K562 (cell line): ENCODE results near the gene PLP2. TPM values are rescaled to one million over a fixed set of nuclear protein-coding genes. Genes with fewer than 3 reads are reported as not detected.

Experiments
- CEBPB ChIP-seq: fragments of 450-650 bp; IDR thresholded peaks from 2 replicates; pipeline ENCODE4 v1.6.1; 2016; ENCODE audit warnings: missing genetic modification characterization, missing compliant biosample characterization
- HDAC8 ChIP-seq: fragments of 450-650 bp; IDR thresholded peaks from 2 replicates; pipeline ENCODE4 v1.6.1; 2016; ENCODE audit warnings: mild to moderate bottlenecking, missing genetic modification characterization, moderate library complexity, missing compliant biosample characterization
- HIVEP1 ChIP-seq: fragments of 250-450 bp; sonication (Bioruptor Pico); IDR thresholded peaks from 2 replicates; pipeline ENCODE4 v1.4.0; 2020; ENCODE audit warnings: mild to moderate bottlenecking
- NONO ChIP-seq, 2 experiments: fragments of 200-400 bp in 1 of 2; fragments of 450-650 bp in 1 of 2; formaldehyde crosslinking in 1 of 2; IDR thresholded peaks; 2 replicates each; pipeline ENCODE4 v1.6.1; 2017; ENCODE audit warnings: low read depth in 2 of 2, mild to moderate bottlenecking in 2 of 2, moderate library complexity in 2 of 2, low read length in 1 of 2
- POLR2AphosphoS5 ChIP-seq: IDR thresholded peaks from 2 replicates; pipeline ENCODE4 v1.6.1; 2011; ENCODE audit warnings: mild to moderate bottlenecking, low read depth, low read length, moderate library complexity; ENCODE audit not compliant: control insufficient read depth, insufficient read depth
- RBFOX2 ChIP-seq: fragments of 200-400 bp; formaldehyde crosslinking; IDR thresholded peaks from 2 replicates; pipeline ENCODE4 v1.6.1; 2017; ENCODE audit warnings: low read depth, mild to moderate bottlenecking, low read length, moderate library complexity
- SOX6 ChIP-seq: fragments of 450-650 bp; IDR thresholded peaks from 2 replicates; pipeline ENCODE4 v1.6.1; 2014; ENCODE audit warnings: mild to moderate bottlenecking
- SP2 ChIP-seq: IDR thresholded peaks from 2 replicates; pipeline ENCODE4 v1.6.1; 2011; ENCODE audit warnings: mild to moderate bottlenecking, low read depth, low read length, moderate library complexity; ENCODE audit not compliant: poor library complexity, severe bottlenecking; ENCODE audit errors: extremely low read depth
- SUPT5H ChIP-seq: fragments of 450-650 bp; IDR thresholded peaks from 2 replicates; pipeline ENCODE4 v1.6.1; 2016
- TAF7 ChIP-seq: fragments of 450-650 bp; IDR thresholded peaks from 2 replicates; pipeline ENCODE4 v1.6.1; 2016; ENCODE audit warnings: missing genetic modification characterization, missing compliant biosample characterization
- ZBTB7A ChIP-seq: IDR thresholded peaks from 2 replicates; pipeline ENCODE4 v1.6.1; 2011; ENCODE audit warnings: low read depth, mild to moderate bottlenecking, low read length, moderate library complexity, borderline replicate concordance; ENCODE audit not compliant: control insufficient read depth
- polyA plus RNA-seq, 8 experiments: library from polyadenylated mRNA; depleted of rRNA in 4 of 8; stranded (reverse) in 5 of 8; unstranded in 3 of 8; fragments of >200 nt; fragmentation: Nextera tagmentation in 2 of 8; fragmentation: Illumina TruSeq in 1 of 8; extraction: Ambion mirVana in 2 of 8; extraction: Trizol in 1 of 8; gene quantifications; 2 replicates each; pipeline versions ENCODE4 v1.2.1 to v1.2.3, GENCODE V29; 2011 to 2014; ENCODE audit warnings: inconsistent platforms in 1 of 8, missing spikeins in 1 of 8
- total RNA-seq, 7 experiments: library from RNA; depleted of rRNA in 6 of 7; stranded (reverse); fragments of >200 nt in 6 of 7; fragmentation: Illumina TruSeq in 2 of 7; extraction: Trizol in 2 of 7; gene quantifications; 2 replicates each; pipeline versions ENCODE4 v1.2.1 to v1.2.3, GENCODE V29; 2011 to 2021; ENCODE audit warnings: low replicate concordance in 1 of 7
- TF ChIP-seq, protein P1 (sequence below), 2 experiments: IDR thresholded peaks; 2 replicates each; pipeline ENCODE4 v1.6.1; 2012; ENCODE audit warnings: improper control_type of control experiment in 2 of 2, low read depth in 2 of 2, low read length in 2 of 2, borderline replicate concordance in 1 of 2
- TF ChIP-seq, protein P2 (sequence below): fragments of 250-450 bp; sonication (Bioruptor Pico); IDR thresholded peaks from 2 replicates; pipeline ENCODE4 v1.5.0; 2020; ENCODE audit warnings: mild to moderate bottlenecking
- TF ChIP-seq, protein P3 (sequence below): sonication (generic); formaldehyde crosslinking; IDR thresholded peaks from 2 replicates; pipeline ENCODE4 v1.8.0; 2022; ENCODE audit warnings: missing genetic modification reagents, mild to moderate bottlenecking, moderate library complexity, borderline replicate concordance
- TF ChIP-seq, protein P4 (sequence below): sonication (generic); formaldehyde crosslinking; IDR thresholded peaks from 2 replicates; pipeline ENCODE4 v1.8.0; 2022; ENCODE audit warnings: mild to moderate bottlenecking, missing genetic modification reagents, borderline replicate concordance

Gene PLP2
- total and polyA plus RNA-seq, 9 of the 15 experiments (the other 6 are each of a cell fraction or from before 2014, with no cell fraction given): 34.7 to 236 (median 112) TPM

DNA sequence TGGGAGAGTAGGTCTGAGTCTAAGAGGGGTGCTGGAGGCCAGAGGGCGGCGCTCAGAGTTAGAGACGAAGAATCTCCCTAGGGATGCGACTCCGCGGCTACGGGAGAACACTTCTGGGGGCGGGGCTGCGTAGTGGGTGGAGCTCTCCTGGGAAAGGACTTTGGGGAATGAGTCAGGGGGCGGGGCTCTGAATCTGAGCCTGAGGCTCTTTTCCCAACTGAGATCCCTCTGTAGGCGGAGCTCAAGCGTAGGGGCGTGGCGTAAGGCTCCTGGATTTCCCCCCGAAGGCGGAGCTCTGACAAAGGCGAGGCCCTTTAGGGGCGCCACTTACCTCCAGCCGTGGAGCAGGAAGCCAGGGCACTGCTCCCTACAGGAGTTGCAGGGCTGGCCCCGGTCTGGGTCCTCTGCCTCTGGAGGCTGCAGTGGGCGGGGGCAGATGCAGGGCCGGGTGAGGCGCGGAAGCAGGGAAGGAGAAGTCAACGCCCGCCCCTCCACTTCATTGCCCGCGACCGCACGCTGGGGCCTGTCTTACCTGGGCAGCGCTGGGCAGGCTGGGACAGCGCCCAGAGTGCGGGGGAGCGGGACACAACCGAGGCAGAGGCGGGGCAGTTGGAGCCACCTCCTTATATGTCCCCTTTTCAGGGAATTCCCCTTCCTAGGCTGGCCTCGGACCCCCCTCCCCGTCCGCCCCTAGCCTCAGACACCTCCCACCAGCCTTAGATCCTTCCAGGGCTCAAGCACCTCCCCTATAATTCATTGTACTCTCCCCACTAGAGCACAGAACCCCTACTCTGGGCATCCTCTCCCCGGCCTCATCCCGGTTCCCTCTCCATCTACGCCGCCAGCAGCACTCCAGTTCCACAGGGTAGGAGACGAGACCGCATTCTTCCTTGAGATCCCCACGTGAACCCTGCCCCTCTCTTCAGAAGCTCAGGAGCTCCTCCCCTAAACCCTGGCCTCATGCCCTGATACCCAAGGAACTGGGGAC, 12.9 kb downstream of the PLP2 start (continued):
- TF ChIP-seq SP2 (no peak), ZBTB7A (no peak), NONO (IDR thresholded peaks at IDR 0.05; ENCODE audit: low read depth in 2 of 2, low read length in 1 of 2) (no peak), HIVEP1 (CRISPR knock-in tag) (no peak), HDAC8 (no peak), SOX6 (no peak), SUPT5H (peak; percentile 35), TAF7 (tag) (no peak), POLR2AphosphoS5 (0 out of 2 replicates have a peak, but pooled peaks have one; percentile 27), RBFOX2 (peak; percentile 69), CEBPB (no peak)
- TF ChIP-seq, protein P1, sequence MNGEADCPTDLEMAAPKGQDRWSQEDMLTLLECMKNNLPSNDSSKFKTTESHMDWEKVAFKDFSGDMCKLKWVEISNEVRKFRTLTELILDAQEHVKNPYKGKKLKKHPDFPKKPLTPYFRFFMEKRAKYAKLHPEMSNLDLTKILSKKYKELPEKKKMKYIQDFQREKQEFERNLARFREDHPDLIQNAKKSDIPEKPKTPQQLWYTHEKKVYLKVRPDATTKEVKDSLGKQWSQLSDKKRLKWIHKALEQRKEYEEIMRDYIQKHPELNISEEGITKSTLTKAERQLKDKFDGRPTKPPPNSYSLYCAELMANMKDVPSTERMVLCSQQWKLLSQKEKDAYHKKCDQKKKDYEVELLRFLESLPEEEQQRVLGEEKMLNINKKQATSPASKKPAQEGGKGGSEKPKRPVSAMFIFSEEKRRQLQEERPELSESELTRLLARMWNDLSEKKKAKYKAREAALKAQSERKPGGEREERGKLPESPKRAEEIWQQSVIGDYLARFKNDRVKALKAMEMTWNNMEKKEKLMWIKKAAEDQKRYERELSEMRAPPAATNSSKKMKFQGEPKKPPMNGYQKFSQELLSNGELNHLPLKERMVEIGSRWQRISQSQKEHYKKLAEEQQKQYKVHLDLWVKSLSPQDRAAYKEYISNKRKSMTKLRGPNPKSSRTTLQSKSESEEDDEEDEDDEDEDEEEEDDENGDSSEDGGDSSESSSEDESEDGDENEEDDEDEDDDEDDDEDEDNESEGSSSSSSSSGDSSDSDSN (IDR thresholded peaks at IDR 0.05; ENCODE audit: borderline replicate concordance in 1 of 2, low read depth in 2 of 2, low read length in 2 of 2): 0 out of 4 replicates have a peak, but pooled peaks of 1 of the 2 experiments have one; percentile 40
- TF ChIP-seq, protein P2, sequence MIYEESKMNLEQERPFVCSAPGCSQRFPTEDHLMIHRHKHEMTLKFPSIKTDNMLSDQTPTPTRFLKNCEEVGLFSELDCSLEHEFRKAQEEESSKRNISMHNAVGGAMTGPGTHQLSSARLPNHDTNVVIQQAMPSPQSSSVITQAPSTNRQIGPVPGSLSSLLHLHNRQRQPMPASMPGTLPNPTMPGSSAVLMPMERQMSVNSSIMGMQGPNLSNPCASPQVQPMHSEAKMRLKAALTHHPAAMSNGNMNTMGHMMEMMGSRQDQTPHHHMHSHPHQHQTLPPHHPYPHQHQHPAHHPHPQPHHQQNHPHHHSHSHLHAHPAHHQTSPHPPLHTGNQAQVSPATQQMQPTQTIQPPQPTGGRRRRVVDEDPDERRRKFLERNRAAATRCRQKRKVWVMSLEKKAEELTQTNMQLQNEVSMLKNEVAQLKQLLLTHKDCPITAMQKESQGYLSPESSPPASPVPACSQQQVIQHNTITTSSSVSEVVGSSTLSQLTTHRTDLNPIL: no peak
- TF ChIP-seq, protein P3, sequence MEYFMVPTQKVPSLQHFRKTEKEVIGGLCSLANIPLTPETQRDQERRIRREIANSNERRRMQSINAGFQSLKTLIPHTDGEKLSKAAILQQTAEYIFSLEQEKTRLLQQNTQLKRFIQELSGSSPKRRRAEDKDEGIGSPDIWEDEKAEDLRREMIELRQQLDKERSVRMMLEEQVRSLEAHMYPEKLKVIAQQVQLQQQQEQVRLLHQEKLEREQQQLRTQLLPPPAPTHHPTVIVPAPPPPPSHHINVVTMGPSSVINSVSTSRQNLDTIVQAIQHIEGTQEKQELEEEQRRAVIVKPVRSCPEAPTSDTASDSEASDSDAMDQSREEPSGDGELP (CRISPR knock-in tag): peak; percentile 33; the same call in 1 of the 2 replicates
- TF ChIP-seq, protein P4, sequence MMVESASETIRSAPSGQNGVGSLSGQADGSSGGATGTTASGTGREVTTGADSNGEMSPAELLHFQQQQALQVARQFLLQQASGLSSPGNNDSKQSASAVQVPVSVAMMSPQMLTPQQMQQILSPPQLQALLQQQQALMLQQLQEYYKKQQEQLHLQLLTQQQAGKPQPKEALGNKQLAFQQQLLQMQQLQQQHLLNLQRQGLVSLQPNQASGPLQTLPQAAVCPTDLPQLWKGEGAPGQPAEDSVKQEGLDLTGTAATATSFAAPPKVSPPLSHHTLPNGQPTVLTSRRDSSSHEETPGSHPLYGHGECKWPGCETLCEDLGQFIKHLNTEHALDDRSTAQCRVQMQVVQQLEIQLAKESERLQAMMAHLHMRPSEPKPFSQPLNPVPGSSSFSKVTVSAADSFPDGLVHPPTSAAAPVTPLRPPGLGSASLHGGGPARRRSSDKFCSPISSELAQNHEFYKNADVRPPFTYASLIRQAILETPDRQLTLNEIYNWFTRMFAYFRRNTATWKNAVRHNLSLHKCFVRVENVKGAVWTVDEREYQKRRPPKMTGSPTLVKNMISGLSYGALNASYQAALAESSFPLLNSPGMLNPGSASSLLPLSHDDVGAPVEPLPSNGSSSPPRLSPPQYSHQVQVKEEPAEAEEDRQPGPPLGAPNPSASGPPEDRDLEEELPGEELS (CRISPR knock-in tag): no peak
